H1 (cell line): ENCODE results near the gene IQSEC3.

Source experiments
- ATF3 ChIP-seq: IDR thresholded peaks from 2 replicates; pipeline ENCODE4 v1.6.1; 2011; ENCODE audit warnings: low read depth, mild to moderate bottlenecking, low read length; ENCODE audit not compliant: insufficient read depth
- CREB1 ChIP-seq: IDR thresholded peaks from 2 replicates; pipeline ENCODE4 v1.6.1; 2012; ENCODE audit warnings: inconsistent platforms
- EP300 ChIP-seq, 2 experiments: IDR thresholded peaks; 1 replicate in 1 of 2; 2 replicates in 1 of 2; pipeline ENCODE4 v1.6.1; 2011 to 2012; ENCODE audit warnings: low read depth in 2 of 2, low read length in 2 of 2, mild to moderate bottlenecking in 2 of 2, borderline replicate concordance in 1 of 2, inconsistent platforms in 1 of 2, moderate library complexity in 1 of 2
- KDM1A ChIP-seq: fragments of 200-600, 300-600 bp; sonication (generic); IDR thresholded peaks from 2 replicates; pipeline ENCODE4 v1.7.1; 2016; ENCODE audit warnings: mild to moderate bottlenecking, low read length, borderline replicate concordance
- POLR2A ChIP-seq, 2 experiments: IDR thresholded peaks; 1 replicate in 1 of 2; 2 replicates in 1 of 2; pipeline ENCODE4 v1.6.1; 2011; ENCODE audit warnings: low read depth in 2 of 2, low read length in 2 of 2, mild to moderate bottlenecking in 2 of 2; ENCODE audit errors: control extremely low read depth in 1 of 2
- POLR2AphosphoS5 ChIP-seq: IDR thresholded peaks from 2 replicates; pipeline ENCODE4 v1.6.1; 2011; ENCODE audit warnings: low read depth, low read length
- SRF ChIP-seq: IDR thresholded peaks from 2 replicates; pipeline ENCODE4 v1.6.1; 2011; ENCODE audit warnings: mild to moderate bottlenecking, low read depth, low read length, moderate library complexity
- TF ChIP-seq, protein P1 (sequence below), 3 experiments: IDR thresholded peaks; 1 replicate in 2 of 3; 2 replicates in 1 of 3; pipeline versions ENCODE4 v1.5.1 to v1.6.1; 2011; ENCODE audit warnings: low read length in 3 of 3, mild to moderate bottlenecking in 3 of 3, inconsistent platforms in 2 of 3, low read depth in 1 of 3, moderate library complexity in 1 of 3; ENCODE audit not compliant: insufficient read depth in 1 of 3; ENCODE audit errors: control extremely low read depth in 1 of 3
- TF ChIP-seq, protein P2 (sequence below): IDR thresholded peaks from 2 replicates; pipeline ENCODE4 v1.6.1; 2011; ENCODE audit warnings: low read length, improper control_type of control experiment

- TF ChIP-seq POLR2A (IDR thresholded peaks at IDR 0.05; ENCODE audit: control extremely low read depth in 1 of 2, low read depth in 2 of 2, low read length in 2 of 2): no peak
- no peak for TF ChIP-seq SRF
- no peak for TF ChIP-seq EP300 (IDR thresholded peaks at IDR 0.05; ENCODE audit: borderline replicate concordance in 1 of 2, low read depth in 2 of 2, low read length in 2 of 2)
- no peak for TF ChIP-seq CREB1
- no peak for TF ChIP-seq ATF3
- no peak for TF ChIP-seq POLR2AphosphoS5
- TF ChIP-seq, protein P1, sequence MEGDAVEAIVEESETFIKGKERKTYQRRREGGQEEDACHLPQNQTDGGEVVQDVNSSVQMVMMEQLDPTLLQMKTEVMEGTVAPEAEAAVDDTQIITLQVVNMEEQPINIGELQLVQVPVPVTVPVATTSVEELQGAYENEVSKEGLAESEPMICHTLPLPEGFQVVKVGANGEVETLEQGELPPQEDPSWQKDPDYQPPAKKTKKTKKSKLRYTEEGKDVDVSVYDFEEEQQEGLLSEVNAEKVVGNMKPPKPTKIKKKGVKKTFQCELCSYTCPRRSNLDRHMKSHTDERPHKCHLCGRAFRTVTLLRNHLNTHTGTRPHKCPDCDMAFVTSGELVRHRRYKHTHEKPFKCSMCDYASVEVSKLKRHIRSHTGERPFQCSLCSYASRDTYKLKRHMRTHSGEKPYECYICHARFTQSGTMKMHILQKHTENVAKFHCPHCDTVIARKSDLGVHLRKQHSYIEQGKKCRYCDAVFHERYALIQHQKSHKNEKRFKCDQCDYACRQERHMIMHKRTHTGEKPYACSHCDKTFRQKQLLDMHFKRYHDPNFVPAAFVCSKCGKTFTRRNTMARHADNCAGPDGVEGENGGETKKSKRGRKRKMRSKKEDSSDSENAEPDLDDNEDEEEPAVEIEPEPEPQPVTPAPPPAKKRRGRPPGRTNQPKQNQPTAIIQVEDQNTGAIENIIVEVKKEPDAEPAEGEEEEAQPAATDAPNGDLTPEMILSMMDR (IDR thresholded peaks at IDR 0.05; ENCODE audit: control extremely low read depth in 1 of 3, insufficient read depth in 1 of 3, low read depth in 1 of 3, low read length in 3 of 3): no peak
- TF ChIP-seq, protein P2, sequence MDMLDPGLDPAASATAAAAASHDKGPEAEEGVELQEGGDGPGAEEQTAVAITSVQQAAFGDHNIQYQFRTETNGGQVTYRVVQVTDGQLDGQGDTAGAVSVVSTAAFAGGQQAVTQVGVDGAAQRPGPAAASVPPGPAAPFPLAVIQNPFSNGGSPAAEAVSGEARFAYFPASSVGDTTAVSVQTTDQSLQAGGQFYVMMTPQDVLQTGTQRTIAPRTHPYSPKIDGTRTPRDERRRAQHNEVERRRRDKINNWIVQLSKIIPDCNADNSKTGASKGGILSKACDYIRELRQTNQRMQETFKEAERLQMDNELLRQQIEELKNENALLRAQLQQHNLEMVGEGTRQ: no peak
- no peak for TF ChIP-seq KDM1A
Measured at GRCh38 chr12:191541-191940, 125.0 kb downstream of the IQSEC3 start.
